ENCODE results near the gene PKD2L1.
A peak's percentile ranks its signal among the peaks of the same experiment; 100 is the strongest.
"Not testable (repeated sequence)": the region's sequence is repeated elsewhere in the genome, so short reads cannot be mapped to it uniquely, and the experiment has no call there.

The PKD2L1 gene

GRCh38 chr10:100330079-100330478, at the start of gene PKD2L1:
Gene PKD2L1 (minus strand): TSS chr10:100330228. CDS start chr10:100330103, 125 bp downstream.
- DNase-seq (ENCODE audit: low spot score): no peak

DNA sequence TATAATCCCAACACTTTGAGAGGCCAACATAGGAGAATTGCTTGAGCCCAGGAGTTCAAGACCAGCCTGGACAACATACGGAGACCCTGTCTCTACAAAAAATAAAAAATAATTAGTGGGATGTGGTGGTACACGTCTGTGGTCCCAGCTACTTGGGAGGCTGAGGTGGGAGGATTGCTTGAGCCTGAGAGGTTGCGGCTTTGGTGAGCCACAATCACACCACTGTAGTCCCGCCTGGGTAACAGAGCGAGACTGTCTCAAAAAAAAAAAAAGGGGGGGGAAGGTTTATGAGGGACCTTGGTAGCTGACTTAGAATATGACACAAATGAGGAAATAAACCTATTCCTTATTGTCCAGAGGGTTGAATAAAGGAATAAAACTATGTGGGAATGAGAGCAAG, 47.8 kb upstream of the PKD2L1 start:
- no peak for DNase-seq (ENCODE audit: low spot score)

- not testable (repeated sequence) for DNase-seq (ENCODE audit: low spot score)
Measured at GRCh38 chr10:100376656-100377055, 46.6 kb upstream of the PKD2L1 start.

DNA sequence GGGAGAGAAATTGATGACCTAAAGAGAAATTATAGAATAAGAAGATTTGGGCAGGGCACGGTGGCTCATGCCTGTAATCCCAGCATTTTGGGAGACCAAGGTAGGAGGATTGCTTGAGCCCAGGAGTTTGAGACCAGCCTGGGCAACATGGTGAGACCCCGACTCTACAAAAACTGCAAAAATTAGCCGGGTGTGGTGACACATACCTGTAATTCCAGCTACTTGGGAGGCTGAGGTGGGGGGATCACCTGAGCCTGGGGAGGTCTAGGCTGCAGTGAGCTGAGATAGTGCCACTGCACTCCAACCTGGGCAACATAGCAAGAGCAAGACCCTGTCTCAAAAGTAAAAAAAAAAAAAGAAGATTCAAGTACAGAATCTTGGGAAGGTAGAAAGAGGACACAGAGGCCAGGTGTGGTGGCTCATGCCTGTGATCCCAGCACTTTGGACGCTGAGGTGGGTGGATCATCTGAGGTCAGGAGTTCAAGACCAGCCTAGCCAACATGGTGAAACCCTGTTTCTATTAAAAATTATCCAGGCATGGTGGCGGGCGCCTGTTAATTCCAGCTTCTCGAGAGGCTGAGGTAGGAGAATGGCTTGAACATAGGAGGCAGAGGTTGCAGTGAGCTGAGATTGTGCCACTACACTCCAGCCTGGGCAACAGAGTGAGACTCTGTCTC, 44.8 kb upstream of the PKD2L1 start:
- not testable (repeated sequence) for DNase-seq (ENCODE audit: low spot score)

- no peak for DNase-seq (ENCODE audit: low spot score)
Measured at GRCh38 chr10:100374200-100374655, 44.2 kb upstream of the PKD2L1 start.

DNA sequence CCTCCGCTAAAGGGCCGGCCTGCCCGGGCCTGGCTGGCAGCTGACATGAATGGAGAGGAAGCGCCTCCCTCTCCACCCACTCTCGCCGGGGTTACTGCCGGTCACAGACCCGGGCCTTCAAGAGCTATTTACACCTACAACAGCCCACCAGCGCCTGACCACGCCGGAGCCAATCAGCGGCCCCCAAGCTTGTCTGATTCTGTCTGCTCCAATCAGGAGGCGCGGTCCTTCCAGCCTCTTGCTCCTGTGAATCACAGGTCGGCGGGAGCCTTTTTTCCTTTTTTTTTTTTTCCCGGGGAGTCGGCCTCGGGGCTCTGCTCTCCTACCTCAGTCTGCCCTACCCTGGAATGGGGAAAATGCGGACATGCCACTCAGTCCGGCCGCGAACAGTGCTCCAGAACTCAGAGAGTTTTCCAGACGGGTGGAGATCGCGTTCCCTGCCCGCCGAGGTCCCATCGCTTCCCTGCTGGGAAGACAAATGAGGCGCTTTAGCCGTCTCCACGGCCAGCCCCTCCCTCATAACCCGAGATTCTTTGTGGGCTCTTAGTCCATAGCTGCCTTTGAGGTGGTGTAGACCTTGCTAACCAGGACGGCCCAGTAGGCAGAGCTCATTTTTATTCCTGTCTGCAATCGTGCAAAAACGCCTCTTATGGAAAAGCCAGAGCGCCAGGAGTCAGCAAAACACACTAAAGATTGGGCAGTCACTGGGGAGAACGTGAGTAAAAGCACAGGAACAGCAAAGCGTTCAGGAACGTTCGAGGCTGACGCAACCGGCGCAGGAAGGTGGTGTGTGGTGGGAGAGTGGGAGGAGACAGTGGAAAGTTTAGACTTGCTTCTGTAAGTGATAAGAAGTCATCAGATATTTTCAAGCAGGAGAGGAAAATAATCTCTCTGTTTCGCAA, 43.5 kb upstream of the PKD2L1 start:
- peak; percentile 98 for DNase-seq (ENCODE audit: low spot score)

DNA sequence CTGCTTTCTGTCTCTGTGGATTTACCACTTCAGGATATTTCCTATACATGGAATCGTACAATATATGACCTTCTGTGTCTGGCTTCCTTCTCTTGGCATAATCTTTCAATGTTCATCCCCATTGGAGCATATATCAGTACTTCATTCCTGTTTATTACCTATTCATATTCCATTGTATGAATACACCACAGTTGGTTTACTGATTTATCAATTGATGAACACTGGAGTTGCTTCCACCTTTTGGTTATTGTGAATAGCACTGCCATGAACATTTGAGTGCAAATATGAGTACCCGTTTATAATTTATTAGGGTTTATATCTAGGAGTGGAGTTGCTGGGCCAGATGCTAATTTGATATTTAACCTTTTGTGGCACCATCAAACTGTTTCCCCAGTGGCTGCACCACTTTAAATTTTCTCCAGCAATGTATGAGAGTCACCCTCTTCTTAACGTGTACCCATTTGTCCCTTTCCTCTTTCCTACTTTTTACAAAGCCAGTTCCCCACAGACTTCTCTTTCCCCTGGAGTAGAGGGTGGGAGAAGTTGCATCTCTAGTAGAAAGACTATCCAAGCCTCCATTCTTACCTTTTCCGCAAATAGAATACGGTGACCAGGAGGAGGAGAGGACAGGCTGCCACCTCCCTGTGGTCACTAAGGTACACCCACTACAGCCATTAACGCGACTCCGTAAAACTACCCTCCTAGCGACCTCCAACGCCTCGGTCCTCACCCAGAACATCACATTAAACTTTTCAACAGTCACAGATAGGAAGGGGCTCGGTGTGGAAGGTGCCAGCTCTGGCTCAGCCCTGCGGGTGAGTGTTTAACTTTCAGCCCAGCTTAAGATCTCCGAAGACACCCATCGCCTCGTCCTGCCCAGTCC, 42.6 kb upstream of the PKD2L1 start:
- no peak for DNase-seq (ENCODE audit: low spot score)

- no peak for DNase-seq (ENCODE audit: low spot score)
Measured at GRCh38 chr10:100371482-100372027, 41.5 kb upstream of the PKD2L1 start.

DNA sequence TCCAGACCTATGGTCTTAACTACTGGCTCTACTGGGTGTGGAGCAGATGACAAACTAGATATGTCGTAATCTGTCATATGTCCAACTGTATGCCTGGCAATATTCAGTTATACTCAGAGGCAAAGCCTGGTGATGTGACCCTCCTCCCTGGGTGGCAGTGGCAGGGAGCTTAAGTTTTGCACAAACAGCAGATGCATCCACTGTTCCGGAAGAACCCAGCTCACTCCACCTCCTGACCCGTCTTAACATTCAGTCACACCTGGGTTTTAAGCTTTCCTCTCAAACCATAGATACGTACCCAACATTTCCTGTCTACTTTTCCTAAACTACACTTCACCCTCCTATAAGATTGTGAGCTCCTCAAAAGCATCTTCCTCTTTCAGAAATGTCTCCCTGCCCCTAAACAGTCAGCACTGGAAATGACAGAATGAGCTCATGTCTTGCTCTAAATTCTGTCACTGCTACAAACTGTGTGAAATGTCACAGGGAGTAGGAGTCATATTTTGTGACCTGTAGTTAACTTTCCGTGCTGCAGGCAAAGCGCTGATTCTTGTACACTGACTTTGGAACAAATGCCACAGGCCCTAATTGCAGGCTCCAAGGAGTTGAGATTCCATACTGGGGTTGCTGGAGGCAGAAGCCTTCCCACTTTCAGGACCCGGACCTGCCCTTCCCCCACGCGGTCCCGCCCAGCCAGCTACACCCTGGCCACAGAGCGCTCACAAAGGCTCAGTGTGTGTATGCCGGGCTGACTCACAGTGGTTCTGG, 40.9 kb upstream of the PKD2L1 start:
- peak; percentile 69 for DNase-seq (ENCODE audit: low spot score)

DNA sequence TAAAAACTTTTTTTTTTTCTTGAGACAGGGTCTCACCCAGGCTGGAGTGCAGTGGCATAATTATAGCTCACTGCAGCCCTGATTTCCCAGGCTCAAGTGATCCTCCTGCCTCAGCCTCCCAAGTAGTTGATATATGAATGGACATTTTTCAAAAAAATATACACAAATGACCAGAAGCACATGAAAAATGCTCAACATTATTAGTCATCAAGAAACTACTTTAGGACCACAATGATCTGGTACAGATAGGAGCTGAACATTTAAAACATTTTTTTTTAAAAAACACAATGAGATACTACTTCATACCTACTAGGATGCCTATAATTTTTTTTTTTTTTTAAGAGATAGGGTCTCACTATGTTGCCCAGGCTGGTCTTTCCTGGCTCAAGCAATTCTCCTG, 38.7 kb upstream of the PKD2L1 start:
- DNase-seq (ENCODE audit: low spot score): no peak

DNA sequence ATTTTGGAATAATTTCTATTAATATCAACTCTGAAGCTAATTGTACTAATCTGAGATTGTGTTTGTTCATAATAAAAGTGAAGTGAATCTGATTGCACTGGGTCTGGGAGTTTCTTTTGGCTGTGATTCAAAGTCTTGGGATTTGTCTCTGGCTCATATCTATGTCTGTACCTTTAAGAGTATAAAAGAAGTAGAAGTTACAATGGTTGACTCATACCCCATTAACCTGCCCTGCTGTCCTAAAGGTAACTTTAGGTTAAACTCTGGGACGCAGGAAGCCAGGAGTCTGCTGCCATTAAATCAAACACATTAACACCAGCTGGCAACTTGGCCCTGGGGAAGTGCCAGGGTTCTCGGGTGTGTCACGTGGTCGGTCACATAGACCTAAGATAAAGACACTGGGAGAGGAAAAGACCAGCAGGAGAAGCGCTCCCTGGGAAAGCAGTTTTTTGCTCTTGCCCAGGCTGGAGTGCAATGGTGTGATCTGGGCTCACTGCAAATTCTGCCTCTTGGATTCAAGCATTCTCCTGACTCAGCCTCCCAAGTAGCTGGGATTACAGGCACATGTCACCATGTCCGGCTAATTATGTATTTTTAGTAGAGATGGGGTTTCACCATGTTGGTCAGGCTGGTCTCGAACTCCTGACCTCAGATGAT, 34.8 kb upstream of the PKD2L1 start:
- peak; percentile 47 for DNase-seq (ENCODE audit: low spot score)

GRCh38 chr10:100364175-100364574, 34.1 kb upstream of the PKD2L1 start:
- DNase-seq (ENCODE audit: low spot score): no peak

- DNase-seq (ENCODE audit: low spot score): no peak
Measured at GRCh38 chr10:100362570-100363496, 32.8 kb upstream of the PKD2L1 start.

DNA sequence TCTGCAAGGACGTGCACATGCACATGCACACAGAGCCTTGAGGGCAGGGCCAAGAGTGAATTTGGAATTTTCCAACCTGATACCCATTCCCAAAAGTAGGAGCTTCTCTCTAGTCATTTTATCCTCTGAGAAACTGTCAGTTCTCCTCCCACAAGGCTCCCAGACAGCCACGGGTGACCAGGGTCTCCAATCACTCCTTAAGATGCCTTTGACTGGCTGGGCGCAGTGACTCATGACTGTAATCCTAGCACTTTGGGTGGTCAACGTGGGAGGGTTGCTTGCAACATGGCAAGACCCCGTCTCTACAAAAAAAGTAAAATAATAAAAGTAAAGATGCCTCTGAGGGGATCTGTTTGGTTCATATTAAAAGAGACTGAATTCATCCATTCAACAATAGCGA, 30.2 kb upstream of the PKD2L1 start:
- DNase-seq (ENCODE audit: low spot score): no peak

GRCh38 chr10:100359529-100360150, 29.6 kb upstream of the PKD2L1 start:
- DNase-seq (ENCODE audit: low spot score): no peak

GRCh38 chr10:100359030-100359432, 29.0 kb upstream of the PKD2L1 start:
- DNase-seq (ENCODE audit: low spot score): no peak

DNA sequence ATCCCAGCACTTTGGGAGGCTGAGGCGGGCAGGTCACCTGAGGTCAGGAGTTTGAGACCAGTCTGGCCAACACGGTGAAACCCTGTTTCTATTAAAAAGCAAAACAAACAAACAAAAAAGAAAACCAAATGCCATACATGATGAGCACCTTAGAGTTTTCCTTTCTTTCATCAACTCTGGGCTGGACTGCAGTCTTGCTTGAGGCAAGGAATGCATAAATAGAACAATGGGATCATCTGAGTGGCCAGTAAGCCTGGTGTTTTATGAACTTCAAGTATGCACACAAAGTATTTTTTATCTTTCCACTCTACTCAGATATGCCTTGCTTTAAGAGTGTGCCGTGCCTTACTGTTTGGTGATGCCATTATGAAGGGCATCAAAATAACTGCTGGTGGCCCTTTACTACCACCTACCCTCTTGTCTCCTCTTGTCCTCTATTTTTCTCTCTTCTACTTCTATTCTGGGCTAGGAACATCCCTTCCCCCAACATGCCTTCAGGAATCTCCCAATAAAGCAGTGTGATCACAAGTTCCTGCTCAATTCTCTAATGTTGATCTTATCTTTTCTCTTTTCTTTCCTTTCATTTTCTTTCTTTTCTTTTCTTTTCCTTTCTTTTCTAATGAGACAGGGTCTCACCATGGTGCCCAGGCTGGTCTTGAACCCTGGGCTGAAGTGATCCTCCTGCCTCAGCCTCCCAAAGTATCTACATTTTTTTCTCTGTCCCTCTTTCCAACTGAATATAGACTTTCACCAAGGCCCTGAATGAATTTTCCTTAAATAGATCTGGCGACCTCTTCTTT, 27.2 kb upstream of the PKD2L1 start:
- no peak for DNase-seq (ENCODE audit: low spot score)

Data from iPS-NIHi11 (cell line).